Measurements from ENCODE around the gene OSBPL8.

DNA sequence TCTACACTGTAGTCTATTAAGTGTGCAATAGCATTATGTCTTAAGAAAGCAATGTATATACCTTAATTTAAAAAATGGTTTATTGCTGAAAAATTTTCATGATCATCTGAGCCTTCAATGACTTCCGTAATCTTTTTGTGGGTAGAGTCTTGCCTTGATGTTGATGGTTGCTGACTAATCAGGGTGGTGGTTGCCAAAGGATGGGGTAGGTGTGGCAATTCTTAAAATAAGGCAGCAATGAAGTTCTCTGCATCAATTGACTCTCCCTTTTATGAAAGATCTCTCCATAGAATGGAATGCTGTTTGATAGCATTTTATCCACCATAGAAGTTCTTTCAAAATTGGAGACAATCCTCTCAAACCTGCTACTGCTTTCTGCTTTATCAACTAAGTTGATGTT, 252.5 kb downstream of the OSBPL8 start:
- TF ChIP-seq, protein P1, sequence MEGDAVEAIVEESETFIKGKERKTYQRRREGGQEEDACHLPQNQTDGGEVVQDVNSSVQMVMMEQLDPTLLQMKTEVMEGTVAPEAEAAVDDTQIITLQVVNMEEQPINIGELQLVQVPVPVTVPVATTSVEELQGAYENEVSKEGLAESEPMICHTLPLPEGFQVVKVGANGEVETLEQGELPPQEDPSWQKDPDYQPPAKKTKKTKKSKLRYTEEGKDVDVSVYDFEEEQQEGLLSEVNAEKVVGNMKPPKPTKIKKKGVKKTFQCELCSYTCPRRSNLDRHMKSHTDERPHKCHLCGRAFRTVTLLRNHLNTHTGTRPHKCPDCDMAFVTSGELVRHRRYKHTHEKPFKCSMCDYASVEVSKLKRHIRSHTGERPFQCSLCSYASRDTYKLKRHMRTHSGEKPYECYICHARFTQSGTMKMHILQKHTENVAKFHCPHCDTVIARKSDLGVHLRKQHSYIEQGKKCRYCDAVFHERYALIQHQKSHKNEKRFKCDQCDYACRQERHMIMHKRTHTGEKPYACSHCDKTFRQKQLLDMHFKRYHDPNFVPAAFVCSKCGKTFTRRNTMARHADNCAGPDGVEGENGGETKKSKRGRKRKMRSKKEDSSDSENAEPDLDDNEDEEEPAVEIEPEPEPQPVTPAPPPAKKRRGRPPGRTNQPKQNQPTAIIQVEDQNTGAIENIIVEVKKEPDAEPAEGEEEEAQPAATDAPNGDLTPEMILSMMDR (IDR thresholded peaks at IDR 0.05): no peak
- TF ChIP-seq POLR2A (IDR thresholded peaks at IDR 0.05; ENCODE audit: low read depth): no peak
- TF ChIP-seq EP300 (IDR thresholded peaks at IDR 0.05): no peak
- TF ChIP-seq POLR2AphosphoS5 (IDR thresholded peaks at IDR 0.05): no peak

All from esophagus muscularis mucosa (tissue), 4 donors.